HepG2 (cell line): ENCODE data around the gene ALDH16A1. TPM values are rescaled to one million over a fixed set of nuclear protein-coding genes. Genes with fewer than 3 reads are reported as not detected.

Source experiments
- ATAC-seq: fragments of 200-7000 bp; cut with Tn5 transposase; 3 replicates; pipeline ENCODE4 v1.9.1; 2020; ENCODE audit warnings: mild to moderate bottlenecking, moderate library complexity
- BruUV-seq: library from RNA; stranded (reverse); fragments of 400-500 nt; replicated peaks from 2 replicates; lab custom pipeline; 2021; lab: Mats Ljungman, UMichigan
- CTCF ChIA-PET: fragments of 300-600 bp; formaldehyde crosslinking; extraction: SDS; loops from one replicate; lab custom pipeline; 2021; ENCODE audit warnings: low total read pairs, inconsistent platforms, low intra/inter-chr PET ratio; lab: Yijun Ruan, JAX
- POLR2A ChIA-PET: fragments of 350-600 bp; sonication (Branson Sonifier 250); formaldehyde crosslinking; loops from one replicate; lab custom pipeline; 2020; ENCODE audit warnings: antibody characterized with exemption, inconsistent platforms; lab: Yijun Ruan, JAX
- DNase-seq: peaks from one replicate; pipeline ENCODE4 v3.0.0-alpha.2; 2015; ENCODE audit warnings: low spot score
- FAIRE-seq: peaks from 3 replicates; lab custom pipeline; 2011; peaks lifted over from hg19 to GRCh38; lab: Jason Lieb, UNC
- H2AFZ ChIP-seq: one replicate; pipeline ENCODE4 v1.6.1; 2011; ENCODE audit warnings: low read length, inconsistent platforms
- H3K27ac ChIP-seq: fragments of 300-600 bp; 3 replicates; pipeline ENCODE4 v1.8.0; 2011; ENCODE audit warnings: mixed run types, mild to moderate bottlenecking, mixed read lengths, low read length, inconsistent platforms; ENCODE audit not compliant: insufficient read depth; ENCODE audit errors: extremely low read length
- H3K27me3 ChIP-seq, 2 experiments: fragments of 200-600 bp in 1 of 2; 2 replicates in 1 of 2; 3 replicates in 1 of 2; pipeline versions ENCODE4 v1.6.0 to v1.8.0; 2011; ENCODE audit warnings: low read length in 2 of 2, mild to moderate bottlenecking in 2 of 2, moderate library complexity in 2 of 2, inconsistent platforms in 1 of 2; ENCODE audit not compliant: insufficient read depth in 2 of 2, control insufficient read depth in 1 of 2
- H3K36me3 ChIP-seq, 2 experiments: fragments of 200-600 bp in 1 of 2; replicated peaks in 1 of 2; 2 replicates in 1 of 2; 3 replicates in 1 of 2; pipeline versions ENCODE4 v1.5.1 to v1.8.0; 2011; ENCODE audit warnings: low read length in 2 of 2, inconsistent platforms in 1 of 2; ENCODE audit not compliant: insufficient read depth in 2 of 2, control insufficient read depth in 1 of 2
- H3K4me1 ChIP-seq: 2 replicates; pipeline ENCODE4 v1.5.1; 2012; ENCODE audit warnings: low read length, inconsistent platforms; ENCODE audit not compliant: insufficient read depth
- H3K4me2 ChIP-seq: 2 replicates; pipeline ENCODE4 v1.6.0; 2011; ENCODE audit warnings: low read depth, low read length, inconsistent platforms
- H3K4me3 ChIP-seq, 3 experiments: fragments of 200-600 bp in 1 of 3; sonication (generic), shearing (Covaris generic) in 1 of 3; replicated peaks in 1 of 3; 2 replicates each; pipeline ENCODE4 v1.5.1; 2011 to 2016; ENCODE audit warnings: low read length in 3 of 3, inconsistent platforms in 2 of 3, low read depth in 2 of 3, mild to moderate bottlenecking in 2 of 3, control low read depth in 1 of 3, mixed read lengths in 1 of 3; ENCODE audit not compliant: insufficient read depth in 1 of 3
- H3K79me2 ChIP-seq: one replicate; pipeline ENCODE4 v1.6.1; 2011; ENCODE audit warnings: low read length, inconsistent platforms; ENCODE audit not compliant: insufficient read depth
- H3K9ac ChIP-seq: 2 replicates; pipeline ENCODE4 v1.6.0; 2011; ENCODE audit warnings: mild to moderate bottlenecking, low read depth, low read length, inconsistent platforms; ENCODE audit not compliant: insufficient read depth
- H3K9me3 ChIP-seq: 2 replicates; pipeline ENCODE4 v1.5.1; 2012; ENCODE audit warnings: mild to moderate bottlenecking, low read length
- H4K20me1 ChIP-seq: 2 replicates; pipeline ENCODE4 v1.6.0; 2011; ENCODE audit warnings: inconsistent platforms, mild to moderate bottlenecking, low read length, moderate library complexity; ENCODE audit not compliant: insufficient read depth
- ATF1 ChIP-seq: IDR thresholded peaks from 2 replicates; pipeline ENCODE4 v1.6.1; 2016; ENCODE audit warnings: mild to moderate bottlenecking, control low read depth
- DNMT3B ChIP-seq: conservative IDR thresholded peaks from 2 replicates; pipeline ENCODE4 v1.6.1; 2016; ENCODE audit warnings: missing biosample characterization, control low read depth
- FLYWCH1 ChIP-seq: sonication (generic); formaldehyde crosslinking; IDR thresholded peaks from 2 replicates; pipeline ENCODE4 v1.8.1; 2023; ENCODE audit warnings: mild to moderate bottlenecking, missing genetic modification reagents
- HDAC2 ChIP-seq: sonication (generic); formaldehyde crosslinking; IDR thresholded peaks from 2 replicates; pipeline ENCODE4 v1.4.0; 2020; ENCODE audit warnings: missing genetic modification reagents
- HMG20A ChIP-seq: IDR thresholded peaks from 2 replicates; pipeline ENCODE4 v1.6.1; 2016; ENCODE audit warnings: borderline replicate concordance
- HMG20B ChIP-seq: conservative IDR thresholded peaks from 2 replicates; pipeline ENCODE4 v1.6.1; 2016; ENCODE audit warnings: missing genetic modification reagents, missing compliant biosample characterization
- HNF4A ChIP-seq: sonication (generic); formaldehyde crosslinking; IDR thresholded peaks from 2 replicates; pipeline ENCODE4 v1.4.0; 2020; ENCODE audit warnings: missing genetic modification reagents
- KDM2A ChIP-seq: sonication (generic); formaldehyde crosslinking; IDR thresholded peaks from 2 replicates; pipeline ENCODE4 v1.4.0; 2020; ENCODE audit warnings: low read depth, missing genetic modification reagents, borderline replicate concordance
- MAFK ChIP-seq, 2 experiments: IDR thresholded peaks in 1 of 2; conservative IDR thresholded peaks in 1 of 2; 2 replicates each; pipeline ENCODE4 v1.6.1; 2011; ENCODE audit warnings: improper control_type of control experiment in 2 of 2, low read length in 2 of 2
- PHF20 ChIP-seq: sonication (generic); formaldehyde crosslinking; IDR thresholded peaks from 2 replicates; pipeline ENCODE4 v1.5.0; 2020; ENCODE audit warnings: mild to moderate bottlenecking, missing genetic modification reagents
- SMAD3 ChIP-seq: sonication (generic); formaldehyde crosslinking; IDR thresholded peaks from 2 replicates; pipeline ENCODE4 v1.4.0; 2020; ENCODE audit warnings: missing genetic modification reagents
- SOX6 ChIP-seq, 2 experiments: fragments of 450-650 bp in 1 of 2; sonication (generic) in 1 of 2; formaldehyde crosslinking in 1 of 2; IDR thresholded peaks; 2 replicates each; pipeline versions ENCODE4 v1.4.0 to v1.6.1; 2017 to 2020; ENCODE audit warnings: antibody characterized with exemption in 1 of 2, mild to moderate bottlenecking in 1 of 2, missing genetic modification reagents in 1 of 2
- XBP1 ChIP-seq: sonication (generic); formaldehyde crosslinking; IDR thresholded peaks from 2 replicates; pipeline ENCODE4 v1.5.0; 2020; ENCODE audit warnings: missing genetic modification reagents
- ZBTB8A ChIP-seq: sonication (generic); formaldehyde crosslinking; IDR thresholded peaks from 2 replicates; pipeline ENCODE4 v1.4.0; 2020; ENCODE audit warnings: mild to moderate bottlenecking, low read depth, missing genetic modification reagents, borderline replicate concordance
- ZFP41 ChIP-seq: sonication (generic); formaldehyde crosslinking; IDR thresholded peaks from 2 replicates; pipeline ENCODE4 v1.4.0; 2020; ENCODE audit warnings: mild to moderate bottlenecking, missing genetic modification reagents, borderline replicate concordance
- ZNF570 ChIP-seq: sonication (generic); formaldehyde crosslinking; IDR thresholded peaks from 2 replicates; pipeline ENCODE4 v1.4.0; 2020; ENCODE audit warnings: mild to moderate bottlenecking, missing genetic modification reagents, borderline replicate concordance
- ZNF629 ChIP-seq: sonication (generic); formaldehyde crosslinking; conservative IDR thresholded peaks from 2 replicates; pipeline ENCODE4 v1.5.0; 2020; ENCODE audit warnings: missing genetic modification reagents
- ZNF749 ChIP-seq: sonication (generic); formaldehyde crosslinking; IDR thresholded peaks from 2 replicates; pipeline ENCODE4 v1.8.0; 2022; ENCODE audit warnings: mild to moderate bottlenecking, missing genetic modification reagents, moderate library complexity, borderline replicate concordance
- ZNF768 ChIP-seq: sonication (generic); formaldehyde crosslinking; IDR thresholded peaks from 2 replicates; pipeline ENCODE4 v1.4.0; 2020; ENCODE audit warnings: missing genetic modification reagents
- WGBS: methylation state at CpG from one replicate; pipeline ENCODE4 v1.1.6; 2017; ENCODE audit warnings: low lambda C conversion rate; 5-methylcytosine and 5-hydroxymethylcytosine counted together
- in situ Hi-C: cut with HindIII; loops from 2 replicates; pipeline ENCODE4 v1.10.0; 2017; ENCODE audit warnings: low pct_unique_long_range_greater_than_20kb; ENCODE audit not compliant: extremely low pct_ligation_motif_present
- intact Hi-C: fragments of 100-400 bp; cut with micrococcal nuclease; formaldehyde crosslinking; loops from one replicate; pipeline ENCODE4 v1.10.0; 2022; ENCODE audit not compliant: unreplicated experiment
- polyA plus RNA-seq, 8 experiments: library from polyadenylated mRNA; depleted of rRNA in 3 of 8; stranded (reverse) in 7 of 8; unstranded in 1 of 8; fragments of >200 nt; fragmentation: Illumina TruSeq in 4 of 8; extraction: Trizol in 4 of 8; gene quantifications; 2 replicates each; pipeline versions ENCODE4 v1.2.1 to v1.2.3, GENCODE V29; 2011 to 2016; ENCODE audit warnings: low read depth in 4 of 8, missing spikeins in 1 of 8, mixed read lengths in 1 of 8; ENCODE audit not compliant: insufficient read depth in 1 of 8
- total RNA-seq, 5 experiments: library from RNA; depleted of rRNA; stranded (reverse); fragments of >200 nt; fragmentation: Illumina TruSeq; extraction: Trizol; gene quantifications; 2 replicates each; pipeline ENCODE4 v1.2.3, GENCODE V29; 2016; ENCODE audit warnings: low read depth in 1 of 5
- TF ChIP-seq, protein P1 (sequence below): IDR thresholded peaks from 2 replicates; pipeline ENCODE4 v1.6.1; 2016; ENCODE audit warnings: mild to moderate bottlenecking
- TF ChIP-seq, protein P2 (sequence below): sonication (generic); formaldehyde crosslinking; IDR thresholded peaks from 2 replicates; pipeline ENCODE4 v1.4.0; 2020; ENCODE audit warnings: mild to moderate bottlenecking, missing genetic modification reagents
- TF ChIP-seq, protein P3 (sequence below): sonication (generic); formaldehyde crosslinking; IDR thresholded peaks from 2 replicates; pipeline ENCODE4 v1.8.0; 2022; ENCODE audit warnings: missing genetic modification reagents, mild to moderate bottlenecking, inconsistent platforms, borderline replicate concordance

ALDH16A1 gene
- total and polyA plus RNA-seq, 2 of the 13 experiments (the other 11 are each of a cell fraction or from before 2014, with no cell fraction given) = 8.4 to 34.9 TPM

DNA sequence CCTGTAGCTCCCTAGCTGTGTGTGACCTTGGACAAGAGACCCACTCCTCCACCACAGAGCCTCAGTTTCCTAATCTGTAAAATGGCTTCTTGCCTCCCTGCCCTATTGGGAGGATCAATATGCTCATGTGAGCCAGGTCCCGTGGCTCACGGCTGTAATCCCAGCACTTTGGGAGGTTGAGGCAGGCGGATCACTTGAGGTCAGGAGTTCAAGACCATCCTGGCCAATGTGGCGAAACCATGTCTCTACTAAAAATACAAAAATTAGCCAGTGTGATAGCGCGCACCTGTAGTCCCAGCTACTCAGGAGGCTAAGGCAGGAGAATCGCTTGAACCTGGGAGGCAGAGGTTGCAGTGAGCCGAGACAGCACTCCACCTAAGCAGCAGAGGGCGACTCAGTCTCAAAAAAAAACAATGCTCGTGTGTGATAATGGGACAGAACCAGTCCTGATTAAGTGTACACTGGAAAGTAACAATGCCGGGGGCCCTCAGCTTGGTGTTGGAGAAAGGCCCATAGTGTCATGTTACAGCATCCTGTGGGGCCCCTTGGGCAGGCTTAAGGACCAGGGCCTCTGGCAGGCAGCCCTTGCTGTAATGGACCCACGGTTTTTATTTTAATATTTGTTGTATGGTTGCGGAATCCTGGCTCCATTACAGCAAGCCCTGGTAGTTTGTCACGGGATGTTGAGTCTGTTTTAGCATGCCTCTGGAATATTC is 50.0 kb downstream of the ALDH16A1 start:
- Histone ChIP-seq H3K9me3 (no peaks in the 10 kb centered on the region), H3K27ac (no peak overlapping the region), H3K9ac (no peak overlapping the region), H4K20me1 (peaks cover 17% of the 10 kb centered on the region; the same call in 1 of the 2 replicates), H3K27me3 (no peaks in the 10 kb centered on the region), H3K36me3 (peaks cover 9 to 17% of the 10 kb centered on the region in 2 experiments), H3K79me2 (peaks cover 5% of the 10 kb centered on the region), H2AFZ (no peak overlapping the region), H3K4me3 (peak overlapping the region in 1 of 3 experiments; percentile 46; a peak in 1 of 6 replicates), H3K4me2 (peak overlapping the region; percentile 68), H3K4me1 (peaks cover 57% of the 10 kb centered on the region)
- peak; percentile 74 for DNase-seq
- BruUV-seq = no TSS peak
- in situ Hi-C loops (no loop called here), intact Hi-C loops (loop anchor here (1.0 kb wide), 1 partner anchor 67 kb away; no protein-coding TSS in a partner anchor)
- FAIRE-seq = peak; percentile 57
- ChIA-PET CTCF (interaction anchor here (0.9 to 2.5 kb wide), 2 partner anchors 36 to 44 kb away, joined by 3 to 28 read pairs; no protein-coding TSS in a partner anchor), POLR2A (interaction anchor here (1.0 to 1.8 kb wide), 7 partner anchors 9 to 67 kb away, joined by 3 to 7 read pairs (median 4); partner anchors contain the start of genes ALDH16A1, FCGRT and RPL13A)
- ATAC-seq = peak; percentile 62
- WGBS = 26% methylated on average over 11 of the region's 14 CpGs
- TF ChIP-seq DNMT3B (CRISPR knock-in tag) = no peak
- no peak for TF ChIP-seq MAFK (conservative IDR thresholded peaks at IDR 0.05 in 1 of 2, IDR thresholded peaks at IDR 0.05 in 1 of 2; ENCODE audit: low read length in 2 of 2)
- TF ChIP-seq ZNF629 (CRISPR knock-in tag) = peak; percentile 89
- TF ChIP-seq PHF20 (CRISPR knock-in tag) = no peak
- no peak for TF ChIP-seq FLYWCH1 (CRISPR knock-in tag)
- no peak for TF ChIP-seq ZNF570 (CRISPR knock-in tag)
- no peak for TF ChIP-seq KDM2A (CRISPR knock-in tag)
- no peak for TF ChIP-seq HNF4A (CRISPR knock-in tag)
- no peak for TF ChIP-seq SOX6 (IDR thresholded peaks at IDR 0.05)
- TF ChIP-seq SOX6 (CRISPR knock-in tag; IDR thresholded peaks at IDR 0.05) = peak; percentile 89
- no peak for TF ChIP-seq ZNF768 (CRISPR knock-in tag)
- TF ChIP-seq HDAC2 (CRISPR knock-in tag) = no peak
- TF ChIP-seq, protein P1, sequence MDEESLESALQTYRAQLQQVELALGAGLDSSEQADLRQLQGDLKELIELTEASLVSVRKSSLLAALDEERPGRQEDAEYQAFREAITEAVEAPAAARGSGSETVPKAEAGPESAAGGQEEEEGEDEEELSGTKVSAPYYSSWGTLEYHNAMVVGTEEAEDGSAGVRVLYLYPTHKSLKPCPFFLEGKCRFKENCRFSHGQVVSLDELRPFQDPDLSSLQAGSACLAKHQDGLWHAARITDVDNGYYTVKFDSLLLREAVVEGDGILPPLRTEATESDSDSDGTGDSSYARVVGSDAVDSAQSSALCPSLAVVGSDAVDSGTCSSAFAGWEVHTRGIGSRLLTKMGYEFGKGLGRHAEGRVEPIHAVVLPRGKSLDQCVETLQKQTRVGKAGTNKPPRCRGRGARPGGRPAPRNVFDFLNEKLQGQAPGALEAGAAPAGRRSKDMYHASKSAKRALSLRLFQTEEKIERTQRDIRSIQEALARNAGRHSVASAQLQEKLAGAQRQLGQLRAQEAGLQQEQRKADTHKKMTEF (CRISPR knock-in tag) = no peak; the same call in 1 of the 2 replicates
- no peak for TF ChIP-seq ZBTB8A
- TF ChIP-seq, protein P2, sequence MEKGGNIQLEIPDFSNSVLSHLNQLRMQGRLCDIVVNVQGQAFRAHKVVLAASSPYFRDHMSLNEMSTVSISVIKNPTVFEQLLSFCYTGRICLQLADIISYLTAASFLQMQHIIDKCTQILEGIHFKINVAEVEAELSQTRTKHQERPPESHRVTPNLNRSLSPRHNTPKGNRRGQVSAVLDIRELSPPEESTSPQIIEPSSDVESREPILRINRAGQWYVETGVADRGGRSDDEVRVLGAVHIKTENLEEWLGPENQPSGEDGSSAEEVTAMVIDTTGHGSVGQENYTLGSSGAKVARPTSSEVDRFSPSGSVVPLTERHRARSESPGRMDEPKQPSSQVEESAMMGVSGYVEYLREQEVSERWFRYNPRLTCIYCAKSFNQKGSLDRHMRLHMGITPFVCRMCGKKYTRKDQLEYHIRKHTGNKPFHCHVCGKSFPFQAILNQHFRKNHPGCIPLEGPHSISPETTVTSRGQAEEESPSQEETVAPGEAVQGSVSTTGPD (CRISPR knock-in tag) = no peak
- no peak for TF ChIP-seq SMAD3 (CRISPR knock-in tag)
- TF ChIP-seq ZNF749 = no peak
- TF ChIP-seq XBP1 = no peak
- no peak for TF ChIP-seq HMG20B (CRISPR knock-in tag)
- no peak for TF ChIP-seq ZFP41 (CRISPR knock-in tag)
- TF ChIP-seq HMG20A (CRISPR knock-in tag) = no peak
- TF ChIP-seq, protein P3, sequence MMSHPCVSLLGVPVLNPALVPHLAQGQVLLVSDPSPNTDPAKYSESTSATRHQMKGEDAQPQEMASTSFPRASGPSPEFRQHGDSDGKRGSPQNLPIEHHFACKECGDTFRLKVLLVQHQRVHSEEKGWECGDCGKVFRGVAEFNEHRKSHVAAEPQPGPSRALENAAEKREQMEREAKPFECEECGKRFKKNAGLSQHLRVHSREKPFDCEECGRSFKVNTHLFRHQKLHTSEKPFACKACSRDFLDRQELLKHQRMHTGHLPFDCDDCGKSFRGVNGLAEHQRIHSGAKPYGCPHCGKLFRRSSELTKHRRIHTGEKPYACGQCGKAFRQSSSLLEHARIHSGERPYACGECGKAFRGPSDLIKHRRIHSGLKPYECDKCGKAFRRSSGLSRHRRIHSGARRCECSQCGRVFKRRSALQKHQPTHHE = no peak
- TF ChIP-seq ATF1 (CRISPR knock-in tag) = no peak
